GM18502 (cell line): Measurements from ENCODE around the gene KHDRBS2.
"Not testable (repeated sequence)": the region's sequence is repeated elsewhere in the genome, so short reads cannot be mapped to it uniquely, and the experiment has no call there.

ENCODE experiments used
- ATAC-seq: cut with Tn5 transposase; IDR thresholded peaks from one replicate; pipeline ENCODE4 v1.9.1; 2021; ENCODE audit warnings: mild to moderate bottlenecking; ENCODE audit not compliant: unreplicated experiment, poor library complexity

Gene KHDRBS2

GRCh38 chr6:61886608-61887259, 399.3 kb downstream of the KHDRBS2 start:
- ATAC-seq, result no peak

GRCh38 chr6:61869632-61870400, 416.2 kb downstream of the KHDRBS2 start:
- no peak for ATAC-seq

GRCh38 chr6:61868507-61869080, 417.4 kb downstream of the KHDRBS2 start:
- ATAC-seq, result no peak

- ATAC-seq, result no peak
Measured at GRCh38 chr6:61867635-61868034, 418.4 kb downstream of the KHDRBS2 start.

GRCh38 chr6:61857541-61857940, 428.5 kb downstream of the KHDRBS2 start:
- ATAC-seq, result no peak

GRCh38 chr6:61841958-61842357, 444.1 kb downstream of the KHDRBS2 start:
- ATAC-seq, result no peak

GRCh38 chr6:61835237-61835636, 450.8 kb downstream of the KHDRBS2 start:
- ATAC-seq, result no peak

- ATAC-seq, result no peak
Measured at GRCh38 chr6:61833176-61833755, 452.8 kb downstream of the KHDRBS2 start.

- ATAC-seq, result no peak
Measured at GRCh38 chr6:61817716-61818115, 468.3 kb downstream of the KHDRBS2 start.

GRCh38 chr6:61810047-61810446, 476.0 kb downstream of the KHDRBS2 start:
- ATAC-seq, result no peak

- ATAC-seq, result peak; percentile 66
Measured at GRCh38 chr6:61809004-61809595, 476.9 kb downstream of the KHDRBS2 start.

- no peak for ATAC-seq
Measured at GRCh38 chr6:61787998-61788397, 498.0 kb downstream of the KHDRBS2 start.

- not testable (repeated sequence) for ATAC-seq
Measured at GRCh38 chr6:61769446-61769845, 516.6 kb downstream of the KHDRBS2 start.

GRCh38 chr6:61755739-61756138, 530.3 kb downstream of the KHDRBS2 start:
- ATAC-seq, result no peak

GRCh38 chr6:61751986-61752385, 534.0 kb downstream of the KHDRBS2 start:
- no peak for ATAC-seq

- ATAC-seq, result no peak
Measured at GRCh38 chr6:61745994-61746393, 540.0 kb downstream of the KHDRBS2 start.

GRCh38 chr6:61711849-61712248, 574.2 kb downstream of the KHDRBS2 start:
- no peak for ATAC-seq

- no peak for ATAC-seq
Measured at GRCh38 chr6:61688165-61688564, 597.9 kb downstream of the KHDRBS2 start.

- no peak for ATAC-seq
Measured at GRCh38 chr6:61682562-61682961, 603.5 kb downstream of the KHDRBS2 start.

GRCh38 chr6:61679625-61680024, 606.4 kb downstream of the KHDRBS2 start:
- no peak for ATAC-seq

- ATAC-seq, result no peak
Measured at GRCh38 chr6:61675734-61676133, 610.3 kb downstream of the KHDRBS2 start.
